WERI-Rb-1 (cell line): Measurements from ENCODE around the gene STAB2.

Experiments used
- DNase-seq: peaks from one replicate; pipeline ENCODE4 v3.0.0-alpha.2; 2020
- H3K27ac ChIP-seq: fragments of 250-450 bp; sonication (Bioruptor Pico); 2 replicates; pipeline ENCODE4 v1.5.1; 2020; ENCODE audit warnings: mild to moderate bottlenecking, moderate library complexity
- H3K27me3 ChIP-seq: fragments of 250-450 bp; sonication (Bioruptor Pico); 2 replicates; pipeline ENCODE4 v1.5.1; 2021; ENCODE audit warnings: mild to moderate bottlenecking, low read depth, moderate library complexity; ENCODE audit not compliant: insufficient read depth, severe bottlenecking
- H3K36me3 ChIP-seq: fragments of 250-450 bp; sonication (Bioruptor Pico); 2 replicates; pipeline ENCODE4 v1.5.1; 2020; ENCODE audit warnings: mild to moderate bottlenecking, moderate library complexity
- H3K4me3 ChIP-seq: 2 replicates; pipeline ENCODE4 v1.5.1; 2011; ENCODE audit warnings: low read depth, mild to moderate bottlenecking, control low read depth, low read length
- H3K9me3 ChIP-seq: fragments of 250-450 bp; sonication (Bioruptor Pico); 2 replicates; pipeline ENCODE4 v1.5.1; 2021; ENCODE audit warnings: mild to moderate bottlenecking, moderate library complexity; ENCODE audit not compliant: severe bottlenecking
- CTCF ChIP-seq: IDR thresholded peaks from 2 replicates; pipeline ENCODE4 v1.5.1; 2011; ENCODE audit warnings: low read depth, mild to moderate bottlenecking, control low read depth, inconsistent platforms, low read length

The STAB2 gene

GRCh38 chr12:103586791-103587370 lies at the start of gene STAB2:
Gene STAB2, plus strand, starts transcription at chr12:103587273. Its CDS starts 204 bp downstream, at chr12:103587477.
- no peak for TF ChIP-seq CTCF
- no peak for DNase-seq
- Histone ChIP-seq H3K27ac (no peak within 1 kb of the TSS), H3K27me3 (no peaks in the 10 kb centered on the region), H3K4me3 (no peak within 1 kb of the TSS), H3K9me3 (no peaks in the 10 kb centered on the region), H3K36me3 (no peaks in the 10 kb centered on the region)

GRCh38 chr12:103538397-103538796 lies 48.7 kb upstream of the STAB2 start:
- no peaks in the 10 kb centered on the region for H3K9me3 ChIP-seq
- DNase-seq = no peak
- TF ChIP-seq CTCF = no peak
- no peaks in the 10 kb centered on the region for H3K36me3 ChIP-seq
- H3K27ac ChIP-seq = no peak overlapping the region
- H3K4me3 ChIP-seq = no peak overlapping the region
- no peaks in the 10 kb centered on the region for H3K27me3 ChIP-seq

- H3K4me3 ChIP-seq = no peak overlapping the region
- H3K27me3 ChIP-seq = no peaks in the 10 kb centered on the region
- no peaks in the 10 kb centered on the region for H3K36me3 ChIP-seq
- no peak for TF ChIP-seq CTCF
- H3K9me3 ChIP-seq = peaks cover 5% of the 10 kb centered on the region
- no peak overlapping the region for H3K27ac ChIP-seq
- DNase-seq = no peak
Observed at GRCh38 chr12:103540319-103540718, 46.8 kb upstream of the STAB2 start.

GRCh38 chr12:103542078-103542477 lies 45.0 kb upstream of the STAB2 start:
- DNase-seq = no peak
- H3K27me3 ChIP-seq = no peaks in the 10 kb centered on the region
- no peak for TF ChIP-seq CTCF
- peaks cover 5% of the 10 kb centered on the region for H3K9me3 ChIP-seq
- no peak overlapping the region for H3K4me3 ChIP-seq
- no peaks in the 10 kb centered on the region for H3K36me3 ChIP-seq
- no peak overlapping the region for H3K27ac ChIP-seq

GRCh38 chr12:103546959-103547358 lies 40.1 kb upstream of the STAB2 start:
- H3K27ac ChIP-seq = no peak overlapping the region
- H3K4me3 ChIP-seq = no peak overlapping the region
- no peak for TF ChIP-seq CTCF
- peaks cover 5% of the 10 kb centered on the region for H3K9me3 ChIP-seq
- no peaks in the 10 kb centered on the region for H3K27me3 ChIP-seq
- DNase-seq = no peak
- H3K36me3 ChIP-seq = no peaks in the 10 kb centered on the region

- Histone ChIP-seq H3K27me3 (no peaks in the 10 kb centered on the region), H3K36me3 (no peaks in the 10 kb centered on the region), H3K4me3 (no peak overlapping the region), H3K27ac (no peak overlapping the region), H3K9me3 (peaks cover 5% of the 10 kb centered on the region)
- no peak for DNase-seq
- no peak for TF ChIP-seq CTCF
Observed at GRCh38 chr12:103547376-103547775, 39.7 kb upstream of the STAB2 start.
